Ovary (tissue), 3 donors: ENCODE measurements around the gene PYGO1.

Experiments used
- EP300 ChIP-seq: sonication (generic); formaldehyde crosslinking; IDR thresholded peaks from one replicate; pipeline ENCODE4 v1.6.1; 2017; ENCODE audit warnings: antibody characterized with exemption
- POLR2A ChIP-seq: fragments of 450-650 bp; IDR thresholded peaks from one replicate; pipeline ENCODE4 v1.6.1; 2017; ENCODE audit warnings: antibody characterized with exemption, mild to moderate bottlenecking, moderate library complexity
- TF ChIP-seq, protein P1 (sequence below), 3 donors: fragments of 450-650 bp in 2 of 3; fragments of 200-600 bp in 1 of 3; IDR thresholded peaks; one replicate each; pipeline versions ENCODE4 v1.5.1 to v1.8.0; 2016 to 2022; ENCODE audit warnings: antibody characterized with exemption in 3 of 3, mild to moderate bottlenecking in 1 of 3
- donor health status: DM: no; HTN: no; CAD: no.

DNA sequence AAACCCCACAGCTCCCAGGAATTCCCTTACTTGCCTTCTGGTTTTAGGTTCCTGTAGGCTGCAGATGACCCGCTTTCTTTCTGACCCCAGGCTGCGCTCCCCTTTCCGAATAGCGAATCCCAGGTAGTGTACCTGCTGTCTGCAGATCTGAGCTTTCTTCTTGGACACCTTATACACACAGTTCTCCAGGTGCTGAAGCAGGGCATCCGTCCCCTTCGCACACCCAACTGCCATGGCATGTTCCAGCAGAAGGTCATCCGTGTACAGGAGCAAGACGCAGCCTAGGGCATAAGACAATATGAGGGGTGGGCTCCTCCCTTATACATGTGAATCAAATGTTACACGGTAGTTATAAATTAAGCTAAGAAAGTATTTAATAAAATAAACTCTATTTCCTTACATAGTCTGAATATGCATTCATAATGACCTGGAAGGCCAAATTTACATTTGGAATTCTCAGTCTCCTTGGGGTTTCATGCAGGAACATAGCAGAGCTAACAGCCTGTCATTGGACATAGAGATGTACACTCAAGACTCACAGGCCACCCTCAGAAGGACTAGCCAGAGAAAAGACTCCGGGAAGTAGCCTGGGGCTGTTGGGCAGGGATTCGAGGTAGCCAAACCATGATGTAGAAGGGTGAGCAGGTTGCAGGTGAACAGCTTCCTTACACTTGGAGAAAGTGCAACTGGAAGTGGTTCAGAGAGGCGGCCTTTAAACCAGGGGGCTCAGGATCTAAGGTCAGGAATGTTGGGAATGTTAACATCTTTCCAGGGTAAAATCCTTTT is 72.0 kb downstream of the PYGO1 start:
- TF ChIP-seq, protein P1, sequence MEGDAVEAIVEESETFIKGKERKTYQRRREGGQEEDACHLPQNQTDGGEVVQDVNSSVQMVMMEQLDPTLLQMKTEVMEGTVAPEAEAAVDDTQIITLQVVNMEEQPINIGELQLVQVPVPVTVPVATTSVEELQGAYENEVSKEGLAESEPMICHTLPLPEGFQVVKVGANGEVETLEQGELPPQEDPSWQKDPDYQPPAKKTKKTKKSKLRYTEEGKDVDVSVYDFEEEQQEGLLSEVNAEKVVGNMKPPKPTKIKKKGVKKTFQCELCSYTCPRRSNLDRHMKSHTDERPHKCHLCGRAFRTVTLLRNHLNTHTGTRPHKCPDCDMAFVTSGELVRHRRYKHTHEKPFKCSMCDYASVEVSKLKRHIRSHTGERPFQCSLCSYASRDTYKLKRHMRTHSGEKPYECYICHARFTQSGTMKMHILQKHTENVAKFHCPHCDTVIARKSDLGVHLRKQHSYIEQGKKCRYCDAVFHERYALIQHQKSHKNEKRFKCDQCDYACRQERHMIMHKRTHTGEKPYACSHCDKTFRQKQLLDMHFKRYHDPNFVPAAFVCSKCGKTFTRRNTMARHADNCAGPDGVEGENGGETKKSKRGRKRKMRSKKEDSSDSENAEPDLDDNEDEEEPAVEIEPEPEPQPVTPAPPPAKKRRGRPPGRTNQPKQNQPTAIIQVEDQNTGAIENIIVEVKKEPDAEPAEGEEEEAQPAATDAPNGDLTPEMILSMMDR (IDR thresholded peaks at IDR 0.05) = no peak
- no peak for TF ChIP-seq POLR2A
- no peak for TF ChIP-seq EP300
